ENCODE data around the gene CFAP70. TPM values are rescaled to one million over a fixed set of nuclear protein-coding genes. Genes with fewer than 3 reads are reported as not detected.

The CFAP70 gene
- total RNA-seq, 1 experiment from 2014 or later, result 0.10 TPM

GRCh38 chr10:73232887-73233286 is 125.8 kb downstream of the CFAP70 start:
- Histone ChIP-seq H3K4me1 (ENCODE audit: control insufficient read depth, insufficient read depth, low read length) (no peaks in the 10 kb centered on the region), H3K4me3 (ENCODE audit: low read depth in 2 of 2, low read length in 2 of 2) (no peak overlapping the region), H3K36me3 (ENCODE audit: control insufficient read depth, insufficient read depth, low read length) (peaks cover 15% of the 10 kb centered on the region; the same call in 1 of the 2 replicates), H3K9me3 (ENCODE audit: control insufficient read depth, insufficient read depth, low read depth, low read length) (no peaks in the 10 kb centered on the region), H3K27me3 (ENCODE audit: control insufficient read depth, insufficient read depth, low read length) (no peaks in the 10 kb centered on the region), H3K27ac (ENCODE audit: low read length) (no peak overlapping the region)
- ATAC-seq (no peak; the same call in 1 of the 2 replicates), DNase-seq (ENCODE audit: low read depth, low spot score) (no peak)
- TF ChIP-seq CTCF (IDR thresholded peaks at IDR 0.05) (peak; percentile 51), TCF7L2 (IDR thresholded peaks at IDR 0.05; ENCODE audit: low read depth, low read length) (no peak)
- ChIA-PET POLR2A (no interaction called here), CTCF (no interaction called here)
- intact Hi-C loops (cut with micrococcal nuclease; ENCODE audit: unreplicated experiment) (no loop called here), in situ Hi-C loops (cut with HindIII; ENCODE audit: low pct_unique_long_range_greater_than_20kb, low sequenced_read_pairs) (no loop called here)
- no TSS peak for BruUV-seq (replicated peaks)

- Histone ChIP-seq H3K4me3 (ENCODE audit: low read depth in 2 of 2, low read length in 2 of 2) (no peak overlapping the region), H3K27ac (ENCODE audit: low read length) (no peak overlapping the region), H3K27me3 (ENCODE audit: control insufficient read depth, insufficient read depth, low read length) (no peaks in the 10 kb centered on the region), H3K4me1 (ENCODE audit: control insufficient read depth, insufficient read depth, low read length) (no peaks in the 10 kb centered on the region), H3K9me3 (ENCODE audit: control insufficient read depth, insufficient read depth, low read depth, low read length) (no peaks in the 10 kb centered on the region), H3K36me3 (ENCODE audit: control insufficient read depth, insufficient read depth, low read length) (peaks cover 13% of the 10 kb centered on the region; the same call in 1 of the 2 replicates)
- intact Hi-C loops (cut with micrococcal nuclease; ENCODE audit: unreplicated experiment) (no loop called here), in situ Hi-C loops (cut with HindIII; ENCODE audit: low pct_unique_long_range_greater_than_20kb, low sequenced_read_pairs) (no loop called here)
- no TSS peak for BruUV-seq (replicated peaks)
- ChIA-PET POLR2A (no interaction called here), CTCF (no interaction called here)
- ATAC-seq (no peak), DNase-seq (ENCODE audit: low read depth, low spot score) (no peak)
- no peak for TF ChIP-seq SIN3A (IDR thresholded peaks at IDR 0.05; ENCODE audit: borderline replicate concordance, insufficient read depth, low read depth, low read length)
- TF ChIP-seq TCF7L2 (IDR thresholded peaks at IDR 0.05; ENCODE audit: low read depth, low read length), result no peak
- TF ChIP-seq REST (IDR thresholded peaks at IDR 0.05; ENCODE audit: insufficient read depth in 1 of 2, low read depth in 2 of 2, low read length in 1 of 2), result no peak
- no peak for TF ChIP-seq POLR2AphosphoS5 (IDR thresholded peaks at IDR 0.05; ENCODE audit: low read depth, low read length)
- no peak for TF ChIP-seq CTCF (IDR thresholded peaks at IDR 0.05)
Observed at GRCh38 chr10:73229567-73229966, 129.1 kb downstream of the CFAP70 start.

Data from Panc1 (cell line).